Measurements from ENCODE around the gene HCST.

DNA sequence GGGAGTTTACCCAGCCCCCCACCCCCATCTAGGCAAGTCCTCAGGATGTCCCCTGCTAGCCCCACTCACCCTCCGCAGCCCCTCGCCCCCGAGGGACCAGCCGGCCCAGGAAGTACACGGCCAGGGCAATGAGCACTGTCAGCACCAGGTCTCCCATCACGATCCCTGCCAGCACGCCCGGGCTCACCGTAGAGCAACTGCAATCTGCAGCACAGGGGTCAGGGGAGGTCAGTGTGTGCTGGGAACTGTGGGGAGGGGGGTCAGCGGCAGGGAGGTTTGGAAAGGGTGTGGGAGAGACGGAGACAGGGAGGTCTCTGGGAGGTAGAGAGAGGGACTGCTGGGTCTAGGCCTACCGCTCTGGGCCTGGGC lies 5.0 kb downstream of the HCST start:
- TF ChIP-seq SUZ12 (IDR thresholded peaks at IDR 0.05): no peak
- no peak for TF ChIP-seq FOXK2 (IDR thresholded peaks at IDR 0.05)
- no peak for TF ChIP-seq BHLHE40 (IDR thresholded peaks at IDR 0.05; ENCODE audit: borderline replicate concordance)
- no peak for TF ChIP-seq LEF1 (IDR thresholded peaks at IDR 0.05; ENCODE audit: borderline replicate concordance)
- no peak for TF ChIP-seq NFRKB (IDR thresholded peaks at IDR 0.05)
- TF ChIP-seq SP1 (IDR thresholded peaks at IDR 0.05): no peak
- TF ChIP-seq PKNOX1 (IDR thresholded peaks at IDR 0.05): no peak
- TF ChIP-seq FOXM1 (IDR thresholded peaks at IDR 0.05; ENCODE audit: borderline replicate concordance): no peak
- TF ChIP-seq FOXA1 (IDR thresholded peaks at IDR 0.05): no peak
- no peak for TF ChIP-seq ELF4 (IDR thresholded peaks at IDR 0.05)
- no peak for TF ChIP-seq ARNT (IDR thresholded peaks at IDR 0.05)

Data from HEK293T (cell line).